Inflammatory macrophage treated with lipopolysaccharide for 4 hours (primary cell): ENCODE results near the gene STARD13.

Source experiments
- DNase-seq: peaks from one replicate; pipeline ENCODE4 v3.0.0-alpha.2; 2020

Gene STARD13

DNA sequence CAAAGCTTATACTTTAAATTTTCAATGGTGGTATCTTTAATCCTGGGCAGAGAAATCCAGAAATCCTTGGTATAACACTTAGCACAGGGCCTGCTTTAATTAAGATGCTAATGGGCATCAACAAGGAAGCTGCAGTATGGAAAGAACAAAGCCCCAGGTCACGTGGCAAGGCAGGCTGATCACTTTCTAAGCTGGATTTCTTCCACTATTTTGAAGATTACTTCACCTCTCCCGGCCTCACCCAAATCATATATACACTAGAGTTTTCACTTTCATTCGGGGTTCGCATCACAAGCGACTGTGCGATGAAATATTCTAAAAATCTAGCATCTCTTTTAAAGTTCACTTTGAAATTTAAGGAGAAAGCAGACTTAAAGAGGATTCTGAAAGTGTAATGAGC, 71.8 kb downstream of the STARD13 start:
- no peak for DNase-seq

- no peak for DNase-seq
Measured at GRCh38 chr13:33213024-33213768, 72.4 kb downstream of the STARD13 start.

DNA sequence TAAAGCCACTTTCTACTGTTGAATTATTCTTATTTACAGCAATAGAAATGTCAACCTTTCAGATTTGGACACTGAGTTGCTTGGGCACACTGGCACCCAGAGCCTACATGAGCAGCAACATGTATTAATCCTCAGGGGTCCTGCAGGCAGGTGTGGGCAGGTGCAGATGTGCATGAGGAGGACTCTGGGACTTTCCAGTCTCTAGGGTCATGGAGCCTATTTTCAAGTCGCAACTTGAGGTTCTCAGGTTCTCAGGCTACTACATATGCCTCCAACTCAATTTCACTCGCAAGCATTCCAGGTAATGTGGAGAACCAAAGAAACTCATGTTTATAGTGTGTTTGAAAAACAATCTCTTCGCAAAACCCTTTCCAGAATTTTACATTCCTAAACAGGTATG, 73.2 kb downstream of the STARD13 start:
- no peak for DNase-seq

- no peak for DNase-seq
Measured at GRCh38 chr13:33210090-33210489, 75.5 kb downstream of the STARD13 start.

DNA sequence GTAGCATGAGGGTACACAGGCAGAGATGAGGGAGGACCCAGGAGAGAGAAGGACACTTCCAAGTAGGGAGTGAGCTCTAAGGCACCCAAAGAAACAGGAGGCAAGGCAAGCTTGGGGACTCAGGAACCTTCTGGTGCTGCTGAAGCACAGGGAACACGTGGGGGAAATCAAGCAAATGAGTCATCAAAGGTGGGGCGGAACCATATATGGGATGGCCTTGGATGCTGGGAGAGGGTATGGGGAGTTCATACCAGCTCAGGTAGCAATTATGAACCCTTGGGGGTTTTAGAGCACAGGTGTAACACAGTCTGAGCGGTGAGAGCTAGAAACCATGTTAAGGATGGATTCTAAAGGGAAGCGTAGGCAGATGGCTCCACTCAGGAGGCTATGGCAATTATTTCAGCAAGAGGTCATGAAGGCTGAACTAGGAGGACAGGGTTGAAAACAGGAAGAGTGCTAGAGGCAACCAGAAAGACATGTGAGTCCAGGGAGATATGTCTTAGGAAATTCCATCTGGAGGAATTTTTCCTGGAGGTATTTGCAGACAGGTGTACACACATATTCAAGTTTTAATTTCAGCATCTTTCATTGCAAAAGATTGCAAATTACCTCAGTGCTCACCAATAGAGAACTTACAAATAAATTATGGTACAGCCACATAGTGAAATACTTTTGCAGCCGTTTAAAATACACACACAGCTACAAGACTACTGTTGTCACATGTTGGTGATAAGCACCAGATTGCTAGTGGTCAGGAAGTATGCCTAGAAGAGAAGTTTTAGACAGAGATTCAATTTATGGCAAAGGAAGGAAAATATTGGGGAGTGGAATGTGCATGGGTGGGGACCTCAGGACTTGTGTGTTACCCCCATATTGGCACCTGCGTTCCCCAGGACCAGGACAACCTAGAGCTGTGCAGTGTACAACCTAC, 77.0 kb downstream of the STARD13 start:
- no peak for DNase-seq

GRCh38 chr13:33207615-33207961, 78.0 kb downstream of the STARD13 start:
- peak; percentile 76 for DNase-seq

DNA sequence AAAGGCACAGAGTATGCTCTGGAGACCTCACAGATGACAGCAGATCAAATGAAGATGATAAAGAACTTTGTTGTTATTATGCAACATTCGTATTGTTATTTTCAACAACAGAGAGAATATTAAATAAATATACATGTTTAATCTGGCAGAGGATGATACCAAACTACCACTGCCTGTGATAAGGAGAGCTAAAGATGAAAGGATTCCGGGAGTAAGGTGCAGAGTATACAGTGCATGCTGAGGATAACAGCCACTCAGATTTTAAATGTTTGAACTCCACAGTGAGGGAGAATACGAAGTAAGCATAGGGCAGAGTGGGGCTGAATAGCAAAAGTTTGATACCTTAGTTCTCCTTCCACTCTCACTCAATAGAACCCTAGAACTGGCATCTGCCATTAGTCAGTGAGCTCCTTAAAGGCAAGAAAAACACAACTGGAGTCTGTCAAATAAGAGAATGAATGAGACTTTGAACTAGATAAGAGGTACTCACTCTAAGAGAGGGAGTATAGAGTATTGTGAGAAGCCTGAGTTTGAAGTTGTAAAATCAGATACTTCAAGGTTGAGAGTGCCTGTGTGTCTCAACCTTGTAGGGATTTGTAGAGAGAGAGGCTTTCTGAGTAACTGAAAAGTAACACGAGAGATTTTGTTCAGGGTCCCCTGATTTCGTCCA, 78.5 kb downstream of the STARD13 start:
- no peak for DNase-seq

GRCh38 chr13:33206425-33206824, 79.1 kb downstream of the STARD13 start:
- DNase-seq: no peak

GRCh38 chr13:33205804-33206221, 79.7 kb downstream of the STARD13 start:
- no peak for DNase-seq

- DNase-seq: no peak
Measured at GRCh38 chr13:33205224-33205623, 80.3 kb downstream of the STARD13 start.

GRCh38 chr13:33204130-33204927, 81.2 kb downstream of the STARD13 start:
- DNase-seq: peak; percentile 32

DNA sequence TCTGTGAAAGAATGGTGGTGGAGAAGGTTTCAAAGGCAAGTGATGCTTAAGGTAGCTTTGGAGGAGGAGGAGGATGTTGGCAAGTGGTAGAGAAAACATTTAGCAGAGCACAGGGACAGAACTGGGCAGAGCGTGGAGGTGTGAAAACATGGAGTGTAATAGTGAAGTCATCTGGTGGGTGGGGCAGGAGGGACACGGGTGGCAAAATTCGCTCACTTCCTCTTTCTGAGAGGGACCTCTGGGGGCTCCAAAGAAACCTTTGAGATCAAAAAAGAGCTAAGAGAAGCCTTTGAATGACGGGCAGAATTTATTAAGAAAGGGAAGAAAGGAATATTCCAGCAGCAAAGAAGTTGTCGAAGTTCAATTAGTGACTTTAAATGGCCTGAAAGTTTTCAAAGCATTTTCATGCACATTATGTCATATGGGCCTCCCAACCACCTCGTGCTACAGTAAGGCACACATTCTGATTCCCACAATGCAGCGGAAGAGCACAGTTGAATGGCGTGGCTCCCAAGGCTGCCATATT, 82.8 kb downstream of the STARD13 start:
- DNase-seq: no peak

- DNase-seq: no peak
Measured at GRCh38 chr13:33201659-33202058, 83.9 kb downstream of the STARD13 start.

GRCh38 chr13:33199289-33199850, 86.2 kb downstream of the STARD13 start:
- DNase-seq: no peak

DNA sequence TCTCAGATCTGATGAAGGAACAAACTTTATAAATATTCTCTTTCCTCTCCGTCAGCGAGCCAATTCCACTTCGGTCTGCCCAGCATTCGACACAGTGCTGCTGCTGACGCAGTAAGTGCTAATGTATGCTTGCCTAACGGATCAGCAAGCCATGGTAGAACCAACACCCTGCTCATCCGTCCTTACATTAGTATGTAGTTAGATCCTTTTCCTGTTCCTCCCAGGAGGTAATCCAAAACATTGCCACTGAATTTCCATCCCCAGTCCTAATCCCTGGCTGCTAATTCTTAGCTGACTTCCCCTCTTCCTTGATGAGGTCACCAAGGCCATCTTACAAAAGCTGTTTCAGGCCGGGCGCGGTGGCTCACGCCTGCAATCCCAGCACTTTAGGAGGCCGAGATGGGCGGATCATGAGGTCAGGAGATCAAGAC, 88.0 kb downstream of the STARD13 start:
- no peak for DNase-seq

DNA sequence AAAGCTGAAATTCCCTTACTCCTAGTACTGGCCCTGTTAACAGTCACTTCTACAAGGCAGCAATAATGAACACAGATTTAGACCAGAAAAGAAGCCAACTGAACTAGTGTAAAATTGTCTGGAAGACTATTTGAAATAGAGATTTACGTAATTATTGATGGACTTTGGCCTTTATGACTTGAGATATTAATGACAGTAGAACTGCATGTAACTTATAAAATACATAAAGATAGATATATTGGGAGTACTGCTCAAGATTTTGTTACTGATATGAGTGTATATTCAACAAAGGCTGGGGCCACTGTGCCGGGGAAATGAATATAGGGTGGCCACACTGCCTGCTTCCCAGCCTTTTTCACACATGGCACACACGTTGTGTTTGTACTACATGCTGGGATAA, 88.8 kb downstream of the STARD13 start:
- no peak for DNase-seq

DNA sequence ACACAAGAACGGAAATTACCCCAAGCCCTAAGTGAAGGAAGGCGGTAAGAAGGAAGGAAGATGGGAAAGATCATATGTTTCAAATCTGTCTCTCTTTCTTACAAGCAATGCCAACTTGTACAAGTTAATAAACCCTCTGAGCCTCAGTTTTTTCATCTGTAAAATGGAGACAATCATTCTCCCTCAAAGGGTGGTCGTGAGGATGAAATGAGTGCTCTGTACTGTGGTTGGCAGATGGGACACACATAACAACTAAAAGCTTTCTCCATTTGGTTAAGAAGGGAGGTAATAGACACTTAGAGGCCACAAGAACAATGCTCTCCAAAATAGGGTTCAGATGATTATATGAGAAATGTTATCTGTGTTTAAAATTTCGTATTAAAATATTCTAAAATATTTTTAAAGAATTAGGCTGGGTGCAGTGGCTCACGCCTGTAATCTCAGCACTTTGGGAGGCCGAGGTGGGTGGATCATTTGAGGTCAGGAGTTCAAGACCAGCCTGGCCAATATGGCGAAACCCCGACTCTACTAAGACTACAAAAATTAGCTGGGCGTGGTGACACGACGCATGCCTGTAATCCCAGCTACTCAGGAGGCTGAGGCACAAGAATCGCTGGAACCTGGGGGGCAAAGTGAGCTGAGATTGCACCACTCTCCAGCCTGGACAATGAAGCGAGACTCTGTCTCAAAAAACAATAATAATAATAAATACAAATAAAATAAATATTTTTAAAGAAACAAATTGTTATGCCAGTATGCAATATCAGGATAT, 89.7 kb downstream of the STARD13 start:
- no peak for DNase-seq

GRCh38 chr13:33194820-33195692, 90.5 kb downstream of the STARD13 start:
- DNase-seq: no peak

GRCh38 chr13:33193428-33193974, 92.1 kb downstream of the STARD13 start:
- DNase-seq: no peak
